ENCODE results near the gene CACNA1G. TPM values are rescaled to one million over a fixed set of nuclear protein-coding genes. Genes with fewer than 3 reads are reported as not detected.

CACNA1G gene
- total RNA-seq, 6 experiments from 2014 or later = not detected

GRCh38 chr17:50542795-50543774, 17.4 kb upstream of the CACNA1G start:
- no peak for TF ChIP-seq POLR2A (IDR thresholded peaks at IDR 0.05)
- TF ChIP-seq, protein P1, sequence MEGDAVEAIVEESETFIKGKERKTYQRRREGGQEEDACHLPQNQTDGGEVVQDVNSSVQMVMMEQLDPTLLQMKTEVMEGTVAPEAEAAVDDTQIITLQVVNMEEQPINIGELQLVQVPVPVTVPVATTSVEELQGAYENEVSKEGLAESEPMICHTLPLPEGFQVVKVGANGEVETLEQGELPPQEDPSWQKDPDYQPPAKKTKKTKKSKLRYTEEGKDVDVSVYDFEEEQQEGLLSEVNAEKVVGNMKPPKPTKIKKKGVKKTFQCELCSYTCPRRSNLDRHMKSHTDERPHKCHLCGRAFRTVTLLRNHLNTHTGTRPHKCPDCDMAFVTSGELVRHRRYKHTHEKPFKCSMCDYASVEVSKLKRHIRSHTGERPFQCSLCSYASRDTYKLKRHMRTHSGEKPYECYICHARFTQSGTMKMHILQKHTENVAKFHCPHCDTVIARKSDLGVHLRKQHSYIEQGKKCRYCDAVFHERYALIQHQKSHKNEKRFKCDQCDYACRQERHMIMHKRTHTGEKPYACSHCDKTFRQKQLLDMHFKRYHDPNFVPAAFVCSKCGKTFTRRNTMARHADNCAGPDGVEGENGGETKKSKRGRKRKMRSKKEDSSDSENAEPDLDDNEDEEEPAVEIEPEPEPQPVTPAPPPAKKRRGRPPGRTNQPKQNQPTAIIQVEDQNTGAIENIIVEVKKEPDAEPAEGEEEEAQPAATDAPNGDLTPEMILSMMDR (IDR thresholded peaks at IDR 0.05) = no peak
- Histone ChIP-seq H3K4me3 (peak overlapping the region in 1 of 3 donors; percentile 54), H3K36me3 (no peaks in the 10 kb centered on the region), H3K9me3 (no peaks in the 10 kb centered on the region), H3K4me1 (peaks cover 0 to 18% (median 5%) of the 10 kb centered on the region in 4 donors), H3K27me3 (no peaks in the 10 kb centered on the region), H3K27ac (no peak overlapping the region)
- intact Hi-C loops (cut with DNase I) = no loop called here
- DNase-seq (peak; percentile 25 to 77 (median 63)), ATAC-seq (no peak)
- 74% methylated on average over 8 of the region's 16 CpGs for WGBS (ENCODE audit: insufficient coverage, low coverage, low lambda C conversion rate, missing lambda C conversion rate)

DNA sequence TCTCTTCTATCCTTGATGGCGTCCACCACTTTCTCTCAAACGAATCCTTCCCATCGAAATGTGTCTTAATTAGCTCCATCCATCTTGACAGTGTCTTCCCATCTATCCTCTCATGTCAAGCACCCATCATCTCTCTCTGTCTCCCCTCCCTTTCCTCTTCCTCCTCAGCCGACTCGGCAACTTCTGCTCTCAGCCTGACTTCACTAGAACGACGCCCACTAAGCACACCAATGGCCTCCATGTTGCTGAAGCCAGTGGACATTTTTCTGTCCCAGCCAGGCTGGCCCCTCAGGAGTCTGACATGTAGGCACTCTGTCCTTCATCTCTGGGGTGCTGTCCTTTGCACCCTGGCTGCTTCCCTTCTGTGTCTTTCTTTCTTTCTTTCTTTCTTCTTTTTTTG, 16.0 kb upstream of the CACNA1G start:
- H3K4me1 ChIP-seq = peaks cover 0 to 28% (median 8%) of the 10 kb centered on the region in 4 donors
- 61% methylated on average over 7 of the region's 7 CpGs for WGBS (ENCODE audit: insufficient coverage, low coverage, low lambda C conversion rate, missing lambda C conversion rate)
- ATAC-seq = no peak
- intact Hi-C loops (cut with DNase I) = no loop called here
- H3K4me3 ChIP-seq = no peak overlapping the region
- H3K27ac ChIP-seq = no peak overlapping the region
- H3K27me3 ChIP-seq = no peaks in the 10 kb centered on the region
- H3K9me3 ChIP-seq = no peaks in the 10 kb centered on the region
- no peak for TF ChIP-seq POLR2A (IDR thresholded peaks at IDR 0.05)
- TF ChIP-seq, protein P1 (IDR thresholded peaks at IDR 0.05) = no peak
- no peaks in the 10 kb centered on the region for H3K36me3 ChIP-seq
- DNase-seq = no peak

DNA sequence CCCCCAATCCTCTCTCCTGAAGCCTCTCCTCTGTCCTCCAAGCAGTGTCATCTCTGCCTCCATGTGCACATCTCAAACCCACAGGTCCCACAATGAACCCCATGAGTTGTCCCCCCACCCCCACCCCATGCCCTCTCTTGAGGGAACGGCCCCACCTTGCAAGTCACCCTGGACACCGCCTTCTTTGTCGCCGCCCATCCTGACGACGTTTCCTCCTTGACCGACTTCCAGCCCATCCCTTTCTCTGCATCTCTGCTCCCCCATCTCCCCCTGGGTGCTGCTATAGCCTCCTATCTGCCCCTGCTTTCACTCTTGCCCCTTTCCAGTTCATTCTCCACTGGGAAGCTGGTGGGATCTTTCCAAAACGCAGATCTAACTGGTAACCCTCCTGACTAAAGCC, 15.2 kb upstream of the CACNA1G start:
- Histone ChIP-seq H3K4me3 (no peak overlapping the region), H3K36me3 (no peaks in the 10 kb centered on the region), H3K27me3 (no peaks in the 10 kb centered on the region), H3K27ac (no peak overlapping the region), H3K9me3 (no peaks in the 10 kb centered on the region), H3K4me1 (peaks cover 0 to 36% (median 12%) of the 10 kb centered on the region in 4 donors)
- DNase-seq = no peak
- 49% methylated on average over 8 of the region's 8 CpGs for WGBS (ENCODE audit: insufficient coverage, low coverage, low lambda C conversion rate, missing lambda C conversion rate)
- intact Hi-C loops (cut with DNase I) = loop anchor here in 1 of 2 donors (5.0 kb wide), 1 partner anchor 152 kb away; no protein-coding TSS in a partner anchor
- no peak for ATAC-seq
- no peak for TF ChIP-seq POLR2A (IDR thresholded peaks at IDR 0.05)
- TF ChIP-seq, protein P1 (IDR thresholded peaks at IDR 0.05) = no peak

DNA sequence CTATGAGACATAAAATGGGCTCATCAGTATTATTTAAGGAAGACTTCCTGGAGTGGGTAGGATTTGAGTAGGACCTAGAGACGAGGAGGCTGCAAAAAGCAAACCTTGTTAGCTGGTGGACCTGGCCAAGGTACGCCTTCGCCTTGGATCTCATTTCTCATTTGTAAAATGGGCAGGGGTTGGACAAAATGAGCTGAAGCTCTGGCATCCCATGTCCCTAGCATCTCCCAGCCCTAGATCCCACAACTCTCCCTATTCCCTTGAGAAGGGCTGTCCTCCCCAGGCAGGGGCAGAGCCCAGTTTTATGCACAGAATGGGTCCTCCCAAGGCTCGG, 13.8 kb upstream of the CACNA1G start:
- Histone ChIP-seq H3K4me1 (peaks cover 0 to 33% (median 16%) of the 10 kb centered on the region in 4 donors), H3K36me3 (no peaks in the 10 kb centered on the region), H3K27me3 (no peaks in the 10 kb centered on the region), H3K27ac (peak overlapping the region in 2 of 3 donors; percentile 71 to 76), H3K9me3 (no peaks in the 10 kb centered on the region), H3K4me3 (peak overlapping the region; percentile 59 to 75 (median 74))
- TF ChIP-seq, protein P1 (IDR thresholded peaks at IDR 0.05) = no peak
- no peak for TF ChIP-seq POLR2A (IDR thresholded peaks at IDR 0.05)
- intact Hi-C loops (cut with DNase I) = loop anchor here in 1 of 2 donors (5.0 kb wide), 1 partner anchor 151 kb away; no protein-coding TSS in a partner anchor
- DNase-seq (no peak), ATAC-seq (no peak)
- WGBS (ENCODE audit: insufficient coverage, low coverage, low lambda C conversion rate, missing lambda C conversion rate) = 58% methylated on average over 3 of the region's 4 CpGs

Data from right lobe of liver (tissue), 6 donors.